ENCODE results near the gene MEIS2. TPM values are rescaled to one million over a fixed set of nuclear protein-coding genes. Genes with fewer than 3 reads are reported as not detected.

MEIS2 gene
- total RNA-seq, 2 experiments from 2014 or later, result not detected

GRCh38 chr15:36961956-36962355 is 138.4 kb downstream of the MEIS2 start:
- Mint-ChIP-seq H3K36me3 (ENCODE audit: low read depth) (no peaks in the 10 kb centered on the region), H3K4me1 (ENCODE audit: low read depth) (no peaks in the 10 kb centered on the region), H3K9me3 (no peaks in the 10 kb centered on the region), H3K27me3 (peaks cover 8% of the 10 kb centered on the region), H3K4me3 (no peak overlapping the region), H3K27ac (no peak overlapping the region)
- ChIA-PET CTCF (no interaction called here), POLR2A (interaction anchor here (0.7 kb wide), 1 partner anchor 9 kb away, joined by 3 read pairs; no protein-coding TSS in a partner anchor)
- DNase-seq (no peak), ATAC-seq (ENCODE audit: poor library complexity) (no peak)
- intact Hi-C loops (cut with DNase I, micrococcal nuclease), result no loop called here
- Histone ChIP-seq H3K9me3 (ENCODE audit: control insufficient read depth in 1 of 2, insufficient read depth in 1 of 2, low read length in 2 of 2) (no peaks in the 10 kb centered on the region), H3K27ac (ENCODE audit: low read depth in 1 of 2, low read length in 2 of 2) (no peak overlapping the region), H3K36me3 (ENCODE audit: insufficient read depth, low read length) (no peaks in the 10 kb centered on the region), H3K4me1 (ENCODE audit: insufficient read depth, low read length) (no peaks in the 10 kb centered on the region), H3K27me3 (ENCODE audit: control insufficient read depth in 1 of 2, insufficient read depth in 2 of 2, low read length in 2 of 2) (no peaks in the 10 kb centered on the region), H3K4me3 (ENCODE audit: low read length) (no peak overlapping the region)
- TF ChIP-seq CTCF (IDR thresholded peaks at IDR 0.05), result no peak

- no peak overlapping the region for H3K4me3 Mint-ChIP-seq
- H3K4me3 ChIP-seq (ENCODE audit: low read length), result no peak overlapping the region
- intact Hi-C loops (cut with DNase I, micrococcal nuclease), result no loop called here
- CTCF ChIA-PET, result no interaction called here
- DNase-seq (no peak), ATAC-seq (ENCODE audit: poor library complexity) (no peak)
- no peaks in the 10 kb centered on the region for H3K27me3 ChIP-seq (ENCODE audit: control insufficient read depth in 1 of 2, insufficient read depth in 2 of 2, low read length in 2 of 2)
- POLR2A ChIA-PET, result no interaction called here
- H3K9me3 ChIP-seq (ENCODE audit: control insufficient read depth in 1 of 2, insufficient read depth in 1 of 2, low read length in 2 of 2), result peaks cover 0 to 1% of the 10 kb centered on the region in 2 experiments
- H3K4me1 Mint-ChIP-seq (ENCODE audit: low read depth), result no peaks in the 10 kb centered on the region
- H3K27me3 Mint-ChIP-seq, result peaks cover 8% of the 10 kb centered on the region
- H3K4me1 ChIP-seq (ENCODE audit: insufficient read depth, low read length), result no peaks in the 10 kb centered on the region
- no peak overlapping the region for H3K27ac Mint-ChIP-seq
- H3K36me3 ChIP-seq (ENCODE audit: insufficient read depth, low read length), result no peaks in the 10 kb centered on the region
- no peak overlapping the region for H3K27ac ChIP-seq (ENCODE audit: low read depth in 1 of 2, low read length in 2 of 2)
- H3K9me3 Mint-ChIP-seq, result no peaks in the 10 kb centered on the region
- no peak for TF ChIP-seq CTCF (IDR thresholded peaks at IDR 0.05)
- H3K36me3 Mint-ChIP-seq (ENCODE audit: low read depth), result no peaks in the 10 kb centered on the region
These were observed 139.5 kb downstream of the MEIS2 start for GRCh38 chr15:36960947-36961227.

- Histone ChIP-seq H3K4me3 (ENCODE audit: low read length) (no peak overlapping the region), H3K36me3 (ENCODE audit: insufficient read depth, low read length) (no peaks in the 10 kb centered on the region), H3K9me3 (ENCODE audit: control insufficient read depth in 1 of 2, insufficient read depth in 1 of 2, low read length in 2 of 2) (peaks cover 0 to 4% of the 10 kb centered on the region in 2 experiments), H3K4me1 (ENCODE audit: insufficient read depth, low read length) (no peaks in the 10 kb centered on the region), H3K27me3 (ENCODE audit: control insufficient read depth in 1 of 2, insufficient read depth in 2 of 2, low read length in 2 of 2) (no peaks in the 10 kb centered on the region), H3K27ac (ENCODE audit: low read depth in 1 of 2, low read length in 2 of 2) (no peak overlapping the region)
- H3K27ac Mint-ChIP-seq, result no peak overlapping the region
- no peak for ATAC-seq (ENCODE audit: poor library complexity)
- no peak for DNase-seq
- peaks cover 8% of the 10 kb centered on the region for H3K27me3 Mint-ChIP-seq
- intact Hi-C loops (cut with DNase I, micrococcal nuclease), result no loop called here
- H3K9me3 Mint-ChIP-seq, result no peaks in the 10 kb centered on the region
- ChIA-PET CTCF (no interaction called here), POLR2A (no interaction called here)
- no peak overlapping the region for H3K4me3 Mint-ChIP-seq
- no peak for TF ChIP-seq CTCF (IDR thresholded peaks at IDR 0.05)
- no peaks in the 10 kb centered on the region for H3K36me3 Mint-ChIP-seq (ENCODE audit: low read depth)
- no peaks in the 10 kb centered on the region for H3K4me1 Mint-ChIP-seq (ENCODE audit: low read depth)
These were observed 140.0 kb downstream of the MEIS2 start for GRCh38 chr15:36960179-36960946.
